ENCODE results near the gene USP36.

DNA sequence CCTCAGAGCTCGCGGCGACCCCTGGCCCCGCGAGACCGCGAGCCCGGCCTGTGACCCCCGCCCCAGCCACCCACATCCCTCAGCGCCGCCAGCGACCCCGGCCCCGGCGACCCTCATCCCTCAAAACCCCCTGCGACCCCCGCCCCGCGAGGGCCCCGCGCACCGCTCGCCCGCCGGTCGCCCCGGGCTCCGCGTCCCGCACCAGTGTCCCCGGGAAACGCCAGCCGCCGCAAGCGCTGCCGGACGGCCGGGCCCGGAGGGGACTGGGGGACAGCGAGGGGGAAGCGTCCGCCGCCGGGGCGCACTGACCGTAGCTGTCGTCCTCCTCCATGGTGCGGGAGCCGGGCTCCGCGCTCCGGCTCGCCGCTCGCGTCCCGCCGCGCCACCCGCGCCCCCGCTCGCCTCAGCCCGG, 58.7 kb downstream of the USP36 start, which contains the start of gene CYTH1:
- TF ChIP-seq, protein P1, sequence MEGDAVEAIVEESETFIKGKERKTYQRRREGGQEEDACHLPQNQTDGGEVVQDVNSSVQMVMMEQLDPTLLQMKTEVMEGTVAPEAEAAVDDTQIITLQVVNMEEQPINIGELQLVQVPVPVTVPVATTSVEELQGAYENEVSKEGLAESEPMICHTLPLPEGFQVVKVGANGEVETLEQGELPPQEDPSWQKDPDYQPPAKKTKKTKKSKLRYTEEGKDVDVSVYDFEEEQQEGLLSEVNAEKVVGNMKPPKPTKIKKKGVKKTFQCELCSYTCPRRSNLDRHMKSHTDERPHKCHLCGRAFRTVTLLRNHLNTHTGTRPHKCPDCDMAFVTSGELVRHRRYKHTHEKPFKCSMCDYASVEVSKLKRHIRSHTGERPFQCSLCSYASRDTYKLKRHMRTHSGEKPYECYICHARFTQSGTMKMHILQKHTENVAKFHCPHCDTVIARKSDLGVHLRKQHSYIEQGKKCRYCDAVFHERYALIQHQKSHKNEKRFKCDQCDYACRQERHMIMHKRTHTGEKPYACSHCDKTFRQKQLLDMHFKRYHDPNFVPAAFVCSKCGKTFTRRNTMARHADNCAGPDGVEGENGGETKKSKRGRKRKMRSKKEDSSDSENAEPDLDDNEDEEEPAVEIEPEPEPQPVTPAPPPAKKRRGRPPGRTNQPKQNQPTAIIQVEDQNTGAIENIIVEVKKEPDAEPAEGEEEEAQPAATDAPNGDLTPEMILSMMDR (optimal IDR thresholded peaks at IDR 0.05 in 1 of 3, IDR thresholded peaks at IDR 0.05 in 1 of 3, conservative IDR thresholded peaks at IDR 0.05 in 1 of 3; ENCODE audit: extremely low read depth in 1 of 3, insufficient read depth in 2 of 3, low read length in 3 of 3) = no peak
- TF ChIP-seq EZH2 (IDR thresholded peaks at IDR 0.05; ENCODE audit: low read length) = no peak
